Measurements from ENCODE around the gene USH1C.

USH1C gene

DNA sequence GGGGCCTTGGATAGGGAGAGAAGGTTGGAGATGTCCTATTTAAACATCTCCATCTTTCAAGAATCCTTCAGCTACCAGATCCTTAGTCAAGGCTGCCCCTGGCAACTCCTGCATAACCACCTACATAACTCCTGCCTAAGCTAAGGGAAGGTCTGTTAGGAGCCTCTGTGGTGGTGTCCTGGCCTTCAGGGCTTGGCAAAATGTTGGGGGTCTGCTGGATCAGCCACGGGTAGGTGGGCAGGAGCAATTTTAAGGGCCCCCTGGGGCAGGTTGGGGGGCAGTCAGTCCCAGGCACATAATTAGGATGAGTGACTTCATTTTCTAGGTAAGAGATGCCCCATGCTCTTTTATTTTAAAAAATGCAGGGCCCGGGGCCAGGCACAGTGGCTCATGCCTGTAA, 25.9 kb downstream of the USH1C start:
- Histone ChIP-seq H3K4me2 (ENCODE audit: low read length) (no peak overlapping the region), H4K20me1 (ENCODE audit: insufficient read depth, low read length) (no peaks in the 10 kb centered on the region), H3K27me3 (ENCODE audit: low read depth, low read length) (peaks cover 32% of the 10 kb centered on the region), H3K27ac (ENCODE audit: low read length) (no peak overlapping the region), H3K4me3 (ENCODE audit: low read length) (no peak overlapping the region), H3K4me1 (ENCODE audit: low read length) (no peaks in the 10 kb centered on the region), H3K79me2 (ENCODE audit: low read length) (no peaks in the 10 kb centered on the region), H3K9me3 (ENCODE audit: insufficient read depth, low read length) (no peaks in the 10 kb centered on the region), H3K36me3 (replicated peaks; ENCODE audit: low read depth, low read length) (no peaks in the 10 kb centered on the region), H3K9ac (ENCODE audit: low read length) (no peak overlapping the region), H2AFZ (ENCODE audit: low read depth, low read length) (no peak overlapping the region)
- no peak for TF ChIP-seq CTCF (IDR thresholded peaks at IDR 0.05; ENCODE audit: low read depth, low read length)
- no peak for TF ChIP-seq EZH2phosphoT487 (IDR thresholded peaks at IDR 0.05; ENCODE audit: low read depth)

DNA sequence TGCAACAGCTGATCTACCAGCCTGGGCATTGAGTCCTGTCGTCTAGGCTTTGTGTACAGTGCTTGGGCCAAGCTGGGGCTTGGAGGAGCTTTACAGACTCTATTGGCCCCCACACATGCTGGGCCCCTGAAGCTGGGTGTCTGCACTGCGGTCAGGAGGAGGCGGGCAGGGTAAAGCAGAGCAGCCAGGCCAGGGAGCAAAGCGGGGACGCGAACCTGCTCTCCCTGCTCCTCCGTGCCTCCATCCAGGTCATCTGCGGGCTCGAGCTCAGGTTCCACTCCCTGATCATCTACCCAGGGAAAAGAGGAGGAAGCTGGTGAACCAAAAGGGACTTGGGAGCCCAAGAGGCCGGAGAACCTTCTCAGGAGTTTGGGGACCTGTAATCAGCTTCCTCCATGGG, 27.0 kb downstream of the USH1C start:
- Histone ChIP-seq H3K4me3 (ENCODE audit: low read length) (no peak overlapping the region), H3K9ac (ENCODE audit: low read length) (no peak overlapping the region), H3K79me2 (ENCODE audit: low read length) (no peaks in the 10 kb centered on the region), H3K4me2 (ENCODE audit: low read length) (no peak overlapping the region), H3K36me3 (replicated peaks; ENCODE audit: low read depth, low read length) (no peaks in the 10 kb centered on the region), H3K4me1 (ENCODE audit: low read length) (no peaks in the 10 kb centered on the region), H2AFZ (ENCODE audit: low read depth, low read length) (no peak overlapping the region), H3K27me3 (ENCODE audit: low read depth, low read length) (peaks cover 42% of the 10 kb centered on the region), H3K9me3 (ENCODE audit: insufficient read depth, low read length) (no peaks in the 10 kb centered on the region), H4K20me1 (ENCODE audit: insufficient read depth, low read length) (no peaks in the 10 kb centered on the region), H3K27ac (ENCODE audit: low read length) (no peak overlapping the region)
- TF ChIP-seq CTCF (IDR thresholded peaks at IDR 0.05; ENCODE audit: low read depth, low read length) (no peak), EZH2phosphoT487 (IDR thresholded peaks at IDR 0.05; ENCODE audit: low read depth) (no peak)

- Histone ChIP-seq H3K79me2 (ENCODE audit: low read length) (no peaks in the 10 kb centered on the region), H3K27me3 (ENCODE audit: low read depth, low read length) (peaks cover 46% of the 10 kb centered on the region), H2AFZ (ENCODE audit: low read depth, low read length) (no peak overlapping the region), H3K4me2 (ENCODE audit: low read length) (no peak overlapping the region), H3K27ac (ENCODE audit: low read length) (no peak overlapping the region), H3K9ac (ENCODE audit: low read length) (no peak overlapping the region), H3K4me3 (ENCODE audit: low read length) (no peak overlapping the region), H4K20me1 (ENCODE audit: insufficient read depth, low read length) (no peaks in the 10 kb centered on the region), H3K9me3 (ENCODE audit: insufficient read depth, low read length) (no peaks in the 10 kb centered on the region), H3K36me3 (replicated peaks; ENCODE audit: low read depth, low read length) (no peaks in the 10 kb centered on the region), H3K4me1 (ENCODE audit: low read length) (no peaks in the 10 kb centered on the region)
- no peak for TF ChIP-seq CTCF (IDR thresholded peaks at IDR 0.05; ENCODE audit: low read depth, low read length)
- TF ChIP-seq EZH2phosphoT487 (IDR thresholded peaks at IDR 0.05; ENCODE audit: low read depth): no peak
Observed at GRCh38 chr11:17516551-17517150, 27.6 kb downstream of the USH1C start.

- no peak overlapping the region for H3K9ac ChIP-seq (ENCODE audit: low read length)
Observed at GRCh38 chr11:17515443-17516176, 28.6 kb downstream of the USH1C start.

More at GRCh38 chr11:17515443-17516176, 28.6 kb downstream of the USH1C start:
- no peak overlapping the region for H2AFZ ChIP-seq (ENCODE audit: low read depth, low read length)
- no peaks in the 10 kb centered on the region for H3K36me3 ChIP-seq (replicated peaks; ENCODE audit: low read depth, low read length)
- no peaks in the 10 kb centered on the region for H3K4me1 ChIP-seq (ENCODE audit: low read length)
- H3K4me2 ChIP-seq (ENCODE audit: low read length): no peak overlapping the region
- TF ChIP-seq EZH2phosphoT487 (IDR thresholded peaks at IDR 0.05; ENCODE audit: low read depth): no peak
- no peak for TF ChIP-seq CTCF (IDR thresholded peaks at IDR 0.05; ENCODE audit: low read depth, low read length)
- no peaks in the 10 kb centered on the region for H3K9me3 ChIP-seq (ENCODE audit: insufficient read depth, low read length)
- no peaks in the 10 kb centered on the region for H3K79me2 ChIP-seq (ENCODE audit: low read length)
- H3K27me3 ChIP-seq (ENCODE audit: low read depth, low read length): peaks cover 57% of the 10 kb centered on the region
- H4K20me1 ChIP-seq (ENCODE audit: insufficient read depth, low read length): no peaks in the 10 kb centered on the region
- H3K4me3 ChIP-seq (ENCODE audit: low read length): no peak overlapping the region
- H3K27ac ChIP-seq (ENCODE audit: low read length): no peak overlapping the region

Measured in OCI-LY3 (cell line).